Measurements from ENCODE around the gene FBXO5. TPM values are rescaled to one million over a fixed set of nuclear protein-coding genes. Genes with fewer than 3 reads are reported as not detected.
"Not testable (repeated sequence)": the region's sequence is repeated elsewhere in the genome, so short reads cannot be mapped to it uniquely, and the experiment has no call there.

The FBXO5 gene
- polyA plus RNA-seq, 4 donors, result 29.0 to 39.7 (median 37.0) TPM

GRCh38 chr6:152999538-152999937 lies 16.7 kb upstream of the FBXO5 start:
- not testable (repeated sequence) for DNase-seq (ENCODE audit: low read depth in 4 of 4, low spot score in 3 of 4)

GRCh38 chr6:152993847-152994246 lies 11.0 kb upstream of the FBXO5 start:
- no peak for DNase-seq (ENCODE audit: low read depth in 4 of 4, low spot score in 3 of 4)

GRCh38 chr6:152993431-152993830 lies 10.6 kb upstream of the FBXO5 start:
- no peak for DNase-seq (ENCODE audit: low read depth in 4 of 4, low spot score in 3 of 4)

GRCh38 chr6:152986978-152987377 lies 4.1 kb upstream of the FBXO5 start:
- no peak for DNase-seq (ENCODE audit: low read depth in 4 of 4, low spot score in 3 of 4)

GRCh38 chr6:152985300-152985699 lies 2.5 kb upstream of the FBXO5 start:
- not testable (repeated sequence) for DNase-seq (ENCODE audit: low read depth in 4 of 4, low spot score in 3 of 4)

- no peak for DNase-seq (ENCODE audit: low read depth in 4 of 4, low spot score in 3 of 4)
Measured at GRCh38 chr6:152984513-152984872, 1.7 kb upstream of the FBXO5 start.

- DNase-seq (ENCODE audit: low read depth in 4 of 4, low spot score in 3 of 4), result peak in 2 of 4 donors; percentile 96
Measured at GRCh38 chr6:152983637-152984512, 1.0 kb upstream of the FBXO5 start.

- DNase-seq (ENCODE audit: low read depth in 4 of 4, low spot score in 3 of 4), result no peak
Measured at GRCh38 chr6:152981989-152982903, 595 bp downstream of the FBXO5 start.

GRCh38 chr6:152981219-152981618 lies 1.6 kb downstream of the FBXO5 start:
- DNase-seq (ENCODE audit: low read depth in 4 of 4, low spot score in 3 of 4), result no peak

GRCh38 chr6:152980656-152981055 lies 2.2 kb downstream of the FBXO5 start:
- DNase-seq (ENCODE audit: low read depth in 4 of 4, low spot score in 3 of 4), result no peak

- no peak for DNase-seq (ENCODE audit: low read depth in 4 of 4, low spot score in 3 of 4)
Measured at GRCh38 chr6:152979116-152979515, 3.7 kb downstream of the FBXO5 start.

GRCh38 chr6:152978058-152978457 lies 4.8 kb downstream of the FBXO5 start:
- no peak for DNase-seq (ENCODE audit: low read depth in 4 of 4, low spot score in 3 of 4)

GRCh38 chr6:152977556-152977955 lies 5.3 kb downstream of the FBXO5 start:
- no peak for DNase-seq (ENCODE audit: low read depth in 4 of 4, low spot score in 3 of 4)

- no peak for DNase-seq (ENCODE audit: low read depth in 4 of 4, low spot score in 3 of 4)
Measured at GRCh38 chr6:152976749-152977148, 6.1 kb downstream of the FBXO5 start.

- DNase-seq (ENCODE audit: low read depth in 4 of 4, low spot score in 3 of 4), result no peak
Measured at GRCh38 chr6:152975204-152975915, 7.5 kb downstream of the FBXO5 start.

GRCh38 chr6:152973916-152974315 lies 8.9 kb downstream of the FBXO5 start:
- DNase-seq (ENCODE audit: low read depth in 4 of 4, low spot score in 3 of 4), result no peak

- DNase-seq (ENCODE audit: low read depth in 4 of 4, low spot score in 3 of 4), result no peak
Measured at GRCh38 chr6:152969688-152970418, 13.0 kb downstream of the FBXO5 start.

GRCh38 chr6:152966168-152966894 lies 16.5 kb downstream of the FBXO5 start:
- DNase-seq (ENCODE audit: low read depth in 4 of 4, low spot score in 3 of 4), result not testable (repeated sequence)

- DNase-seq (ENCODE audit: low read depth in 4 of 4, low spot score in 3 of 4), result no peak
Measured at GRCh38 chr6:152959333-152959732, 23.5 kb downstream of the FBXO5 start.
